Left ventricle myocardium inferior (tissue), 1 donor: ENCODE measurements around the gene RFTN1. TPM values are rescaled to one million over a fixed set of nuclear protein-coding genes. Genes with fewer than 3 reads are reported as not detected.

ENCODE experiments used
- DNase-seq: peaks from one replicate; pipeline ENCODE4 v3.0.0-alpha.2; 2020
- H3K27ac ChIP-seq: fragments of 200-600 bp; replicated peaks from 2 replicates; pipeline ENCODE4 v1.8.0; 2021
- H3K27me3 ChIP-seq: fragments of 200-600 bp; 2 replicates; pipeline ENCODE4 v1.8.0; 2021; ENCODE audit warnings: low read depth
- H3K36me3 ChIP-seq: fragments of 200-600 bp; 2 replicates; pipeline ENCODE4 v1.8.0; 2021
- H3K4me1 ChIP-seq: fragments of 200-600 bp; 2 replicates; pipeline ENCODE4 v1.8.0; 2021
- H3K4me3 ChIP-seq: fragments of 200-600 bp; 2 replicates; pipeline ENCODE4 v1.8.0; 2021; ENCODE audit warnings: mild to moderate bottlenecking, moderate library complexity
- H3K9me3 ChIP-seq: fragments of 200-600 bp; replicated peaks from 2 replicates; pipeline ENCODE4 v1.8.0; 2021
- intact Hi-C: fragments of 100-400 bp; cut with micrococcal nuclease; formaldehyde crosslinking; loops from one replicate; pipeline ENCODE4 v1.11.0; 2022
- total RNA-seq: library from RNA; stranded (reverse); fragmentation: NEBNext Ultra II Directional; extraction: Animal tissue kit (Norgen Biotek cat#: 25700); gene quantifications from one replicate; pipeline ENCODE4 v1.2.1, GENCODE V29; 2021
- TF ChIP-seq, protein P1 (sequence below): fragments of 200-600 bp; IDR thresholded peaks from 2 replicates; pipeline ENCODE4 v1.8.0; 2021; ENCODE audit warnings: antibody characterized with exemption, mild to moderate bottlenecking, borderline replicate concordance
- donor health status: DM: no; HTN: yes; CAD: no; lungs with severe emphysema.

RFTN1 gene
- total RNA-seq, 1 donor from 2014 or later = 22.9 TPM

DNA sequence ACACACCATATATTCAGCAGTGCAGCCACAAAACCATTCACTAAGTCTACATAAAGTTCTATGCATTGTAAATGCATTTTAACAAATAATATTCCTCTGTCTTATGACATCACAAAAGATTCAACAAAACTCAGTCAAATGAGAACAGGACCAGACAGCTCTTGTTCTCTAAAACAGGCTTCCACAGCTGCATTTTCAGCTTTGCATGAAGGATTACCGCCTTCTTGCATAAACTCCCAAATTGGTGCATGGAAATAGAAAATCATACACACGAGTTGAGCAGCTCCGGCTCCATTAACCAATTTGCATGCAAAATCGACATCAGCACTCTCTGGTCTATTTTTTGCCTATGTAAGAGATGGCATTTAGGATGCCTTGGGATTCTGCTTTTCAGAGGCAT lies 66.4 kb downstream of the RFTN1 start:
- peak overlapping the region; percentile 69 for H3K27ac ChIP-seq
- TF ChIP-seq, protein P1, sequence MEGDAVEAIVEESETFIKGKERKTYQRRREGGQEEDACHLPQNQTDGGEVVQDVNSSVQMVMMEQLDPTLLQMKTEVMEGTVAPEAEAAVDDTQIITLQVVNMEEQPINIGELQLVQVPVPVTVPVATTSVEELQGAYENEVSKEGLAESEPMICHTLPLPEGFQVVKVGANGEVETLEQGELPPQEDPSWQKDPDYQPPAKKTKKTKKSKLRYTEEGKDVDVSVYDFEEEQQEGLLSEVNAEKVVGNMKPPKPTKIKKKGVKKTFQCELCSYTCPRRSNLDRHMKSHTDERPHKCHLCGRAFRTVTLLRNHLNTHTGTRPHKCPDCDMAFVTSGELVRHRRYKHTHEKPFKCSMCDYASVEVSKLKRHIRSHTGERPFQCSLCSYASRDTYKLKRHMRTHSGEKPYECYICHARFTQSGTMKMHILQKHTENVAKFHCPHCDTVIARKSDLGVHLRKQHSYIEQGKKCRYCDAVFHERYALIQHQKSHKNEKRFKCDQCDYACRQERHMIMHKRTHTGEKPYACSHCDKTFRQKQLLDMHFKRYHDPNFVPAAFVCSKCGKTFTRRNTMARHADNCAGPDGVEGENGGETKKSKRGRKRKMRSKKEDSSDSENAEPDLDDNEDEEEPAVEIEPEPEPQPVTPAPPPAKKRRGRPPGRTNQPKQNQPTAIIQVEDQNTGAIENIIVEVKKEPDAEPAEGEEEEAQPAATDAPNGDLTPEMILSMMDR = no peak
- no peaks in the 10 kb centered on the region for H3K9me3 ChIP-seq
- H3K4me1 ChIP-seq = peaks cover 60% of the 10 kb centered on the region
- no peaks in the 10 kb centered on the region for H3K36me3 ChIP-seq
- no peaks in the 10 kb centered on the region for H3K27me3 ChIP-seq
- H3K4me3 ChIP-seq = no peak overlapping the region
- no peak for DNase-seq
- intact Hi-C loops = no loop called here

GRCh38 chr3:16444344-16444743 lies 69.2 kb downstream of the RFTN1 start:
- Histone ChIP-seq H3K27ac (no peak overlapping the region), H3K4me1 (peaks cover 68% of the 10 kb centered on the region), H3K27me3 (no peaks in the 10 kb centered on the region), H3K36me3 (no peaks in the 10 kb centered on the region), H3K4me3 (no peak overlapping the region), H3K9me3 (no peaks in the 10 kb centered on the region)
- DNase-seq = no peak
- TF ChIP-seq, protein P1 = no peak
- intact Hi-C loops = no loop called here

DNA sequence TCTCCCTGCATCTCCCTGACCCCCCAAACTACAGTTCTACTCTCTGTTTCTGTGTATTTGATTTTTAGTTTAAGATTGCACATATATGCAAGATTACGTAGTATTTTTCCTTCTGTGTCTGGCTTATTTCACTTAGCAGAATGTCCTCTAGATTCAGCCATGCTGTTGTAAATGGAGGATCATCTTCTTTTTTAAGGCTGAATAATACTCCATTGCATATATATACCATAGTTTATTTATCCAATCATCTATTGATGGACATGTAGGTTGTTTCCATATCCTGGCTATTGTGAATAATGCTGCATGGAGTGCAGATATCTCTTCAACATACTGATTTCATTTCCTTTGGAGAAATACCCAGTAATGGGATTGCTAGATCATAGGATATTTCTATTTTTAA lies 70.8 kb downstream of the RFTN1 start:
- Histone ChIP-seq H3K27ac (no peak overlapping the region), H3K4me1 (peaks cover 68% of the 10 kb centered on the region), H3K9me3 (no peaks in the 10 kb centered on the region), H3K4me3 (no peak overlapping the region), H3K27me3 (no peaks in the 10 kb centered on the region), H3K36me3 (no peaks in the 10 kb centered on the region)
- DNase-seq = no peak
- intact Hi-C loops = no loop called here
- TF ChIP-seq, protein P1 = no peak

DNA sequence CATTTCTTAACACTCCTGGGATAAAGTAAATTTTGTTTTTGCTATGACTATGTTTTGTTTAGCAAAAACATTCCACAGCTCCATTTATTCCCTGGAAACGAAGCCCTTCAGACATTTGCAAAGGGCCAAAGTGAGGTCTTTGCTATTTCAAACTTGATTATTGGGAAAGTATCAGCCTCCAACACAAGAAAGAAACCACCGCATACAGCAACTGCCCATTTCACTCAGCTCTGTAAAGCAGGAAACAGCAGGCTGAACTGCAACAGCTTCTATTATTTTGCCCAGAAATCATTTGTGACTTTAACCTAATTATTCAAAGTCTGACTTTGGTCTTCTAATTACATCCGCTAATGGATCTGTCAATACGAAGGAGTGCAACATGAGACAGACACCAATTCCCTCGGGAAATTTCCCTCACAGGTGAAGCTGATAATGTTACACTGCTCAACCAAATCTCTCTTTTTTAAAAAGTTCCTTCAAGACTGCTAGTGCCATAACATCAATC lies 72.1 kb downstream of the RFTN1 start:
- intact Hi-C loops = no loop called here
- Histone ChIP-seq H3K9me3 (no peaks in the 10 kb centered on the region), H3K4me1 (peaks cover 64% of the 10 kb centered on the region), H3K27me3 (no peaks in the 10 kb centered on the region), H3K27ac (peak overlapping the region; percentile 79), H3K4me3 (no peak overlapping the region), H3K36me3 (no peaks in the 10 kb centered on the region)
- TF ChIP-seq, protein P1 = no peak
- no peak for DNase-seq

GRCh38 chr3:16439848-16440708 lies 73.4 kb downstream of the RFTN1 start:
- intact Hi-C loops = no loop called here
- peak overlapping the region; percentile 79 for H3K27ac ChIP-seq
- H3K27me3 ChIP-seq = no peaks in the 10 kb centered on the region
- no peak overlapping the region for H3K4me3 ChIP-seq
- H3K4me1 ChIP-seq = peaks cover 54% of the 10 kb centered on the region
- no peaks in the 10 kb centered on the region for H3K36me3 ChIP-seq
- TF ChIP-seq, protein P1 = no peak
- no peak for DNase-seq
- H3K9me3 ChIP-seq = no peaks in the 10 kb centered on the region
